GM10248 (cell line): ENCODE data around the gene RAD51B.

Experiments used
- CTCF ChIA-PET: fragments of 300-600 bp; sonication (Branson Sonifier 250); formaldehyde crosslinking; extraction: SDS; loops from one replicate; lab custom pipeline; 2021; ENCODE audit warnings: antibody characterized with exemption; lab: Yijun Ruan, JAX
- POLR2A ChIA-PET: fragments of 350-650 bp; sonication (Branson Sonifier 250); formaldehyde crosslinking; extraction: SDS; loops from one replicate; lab custom pipeline; 2020; ENCODE audit warnings: antibody characterized with exemption; lab: Yijun Ruan, JAX
- DNase-seq: peaks from one replicate; pipeline ENCODE4 v3.0.0; 2012; ENCODE audit errors: extremely low spot score
- TF ChIP-seq, protein P1 (sequence below): IDR thresholded peaks from 2 replicates; pipeline ENCODE4 v1.5.1; 2012; ENCODE audit warnings: mild to moderate bottlenecking, low read depth; ENCODE audit errors: extremely low read depth, missing control alignments, control extremely low read depth

Gene RAD51B

DNA sequence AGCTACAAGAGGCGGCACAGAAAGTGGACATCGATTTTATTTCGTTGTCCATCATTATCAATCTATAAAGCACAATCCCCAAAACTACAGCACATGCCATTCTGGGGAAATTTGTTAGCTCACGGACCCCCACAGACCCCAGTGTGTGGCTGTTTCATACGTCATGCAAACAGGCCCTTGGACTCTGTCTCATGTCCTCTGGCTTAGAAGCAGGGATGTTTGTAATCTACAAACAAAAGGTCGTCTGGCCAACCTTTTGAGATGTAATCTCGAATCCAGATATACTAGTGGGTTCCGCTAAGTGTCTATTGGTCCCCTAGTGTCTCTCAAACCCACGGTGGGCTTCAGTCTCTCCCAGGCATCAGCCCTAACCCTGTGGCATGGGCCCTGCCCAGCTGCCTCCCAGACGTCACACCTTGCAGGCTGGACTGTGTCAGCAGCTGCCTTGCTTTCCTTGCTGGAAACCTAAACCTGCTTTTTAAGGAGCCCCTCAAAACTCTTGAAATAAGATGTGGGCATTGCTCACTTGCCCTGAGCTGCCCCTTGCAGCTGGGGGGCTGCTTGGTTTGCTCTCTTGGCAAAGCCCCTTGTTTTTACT is 752.4 kb downstream of the RAD51B start:
- CTCF ChIA-PET = interaction anchor here (0.9 to 1.4 kb wide), 5 partner anchors 10 to 23 kb away, joined by 3 to 4 read pairs (median 3); no protein-coding TSS in a partner anchor
- POLR2A ChIA-PET = no interaction called here
- TF ChIP-seq, protein P1, sequence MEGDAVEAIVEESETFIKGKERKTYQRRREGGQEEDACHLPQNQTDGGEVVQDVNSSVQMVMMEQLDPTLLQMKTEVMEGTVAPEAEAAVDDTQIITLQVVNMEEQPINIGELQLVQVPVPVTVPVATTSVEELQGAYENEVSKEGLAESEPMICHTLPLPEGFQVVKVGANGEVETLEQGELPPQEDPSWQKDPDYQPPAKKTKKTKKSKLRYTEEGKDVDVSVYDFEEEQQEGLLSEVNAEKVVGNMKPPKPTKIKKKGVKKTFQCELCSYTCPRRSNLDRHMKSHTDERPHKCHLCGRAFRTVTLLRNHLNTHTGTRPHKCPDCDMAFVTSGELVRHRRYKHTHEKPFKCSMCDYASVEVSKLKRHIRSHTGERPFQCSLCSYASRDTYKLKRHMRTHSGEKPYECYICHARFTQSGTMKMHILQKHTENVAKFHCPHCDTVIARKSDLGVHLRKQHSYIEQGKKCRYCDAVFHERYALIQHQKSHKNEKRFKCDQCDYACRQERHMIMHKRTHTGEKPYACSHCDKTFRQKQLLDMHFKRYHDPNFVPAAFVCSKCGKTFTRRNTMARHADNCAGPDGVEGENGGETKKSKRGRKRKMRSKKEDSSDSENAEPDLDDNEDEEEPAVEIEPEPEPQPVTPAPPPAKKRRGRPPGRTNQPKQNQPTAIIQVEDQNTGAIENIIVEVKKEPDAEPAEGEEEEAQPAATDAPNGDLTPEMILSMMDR = no peak
- no peak for DNase-seq

DNA sequence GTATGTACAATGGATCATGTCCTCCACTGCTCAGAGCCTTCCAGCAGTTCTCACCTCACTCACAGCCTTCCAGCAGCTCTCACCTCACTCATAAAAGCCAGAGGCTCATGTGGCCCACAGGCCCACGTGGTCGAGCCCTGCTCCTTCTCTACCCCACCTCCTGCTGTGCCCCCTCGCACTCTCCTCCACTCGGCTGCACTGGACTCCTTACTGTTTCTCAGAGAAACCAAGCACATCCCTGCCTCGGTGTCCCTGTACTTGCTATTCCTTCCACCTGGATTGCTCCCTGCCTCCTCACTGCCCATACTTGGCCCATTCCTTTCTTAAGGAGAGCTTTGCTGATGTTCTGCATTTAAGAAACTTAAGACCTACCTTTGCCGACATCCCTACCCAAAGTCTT is 753.5 kb downstream of the RAD51B start:
- POLR2A ChIA-PET = no interaction called here
- DNase-seq = no peak
- TF ChIP-seq, protein P1 = no peak
- CTCF ChIA-PET = interaction anchor here (1.0 to 1.4 kb wide), 2 partner anchors 22 to 56 kb away, joined by 3 read pairs; no protein-coding TSS in a partner anchor

DNA sequence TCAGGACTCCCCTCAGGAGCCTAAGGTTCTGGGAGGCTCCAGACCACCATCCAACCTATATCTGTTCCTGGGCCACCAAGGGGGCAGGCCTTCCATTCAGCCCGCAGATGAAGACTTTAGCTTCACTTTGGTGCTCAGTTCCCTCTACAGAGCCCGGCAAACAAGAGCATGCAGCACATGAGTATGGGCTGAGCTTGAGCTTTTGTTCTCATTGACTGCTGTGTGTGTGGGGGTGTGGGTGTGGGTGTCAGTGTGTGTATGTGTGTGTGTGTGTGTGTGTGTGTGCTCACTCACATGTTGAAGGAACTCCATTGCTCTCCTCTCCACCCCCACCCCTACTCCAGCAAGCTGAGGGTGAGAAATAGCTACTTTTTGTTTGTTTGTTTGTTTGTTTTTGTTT is 754.1 kb downstream of the RAD51B start:
- ChIA-PET CTCF (interaction anchor here (1.0 to 1.3 kb wide), 2 partner anchors 8 to 56 kb away, joined by 3 to 5 read pairs; no protein-coding TSS in a partner anchor), POLR2A (no interaction called here)
- TF ChIP-seq, protein P1 = no peak
- no peak for DNase-seq

DNA sequence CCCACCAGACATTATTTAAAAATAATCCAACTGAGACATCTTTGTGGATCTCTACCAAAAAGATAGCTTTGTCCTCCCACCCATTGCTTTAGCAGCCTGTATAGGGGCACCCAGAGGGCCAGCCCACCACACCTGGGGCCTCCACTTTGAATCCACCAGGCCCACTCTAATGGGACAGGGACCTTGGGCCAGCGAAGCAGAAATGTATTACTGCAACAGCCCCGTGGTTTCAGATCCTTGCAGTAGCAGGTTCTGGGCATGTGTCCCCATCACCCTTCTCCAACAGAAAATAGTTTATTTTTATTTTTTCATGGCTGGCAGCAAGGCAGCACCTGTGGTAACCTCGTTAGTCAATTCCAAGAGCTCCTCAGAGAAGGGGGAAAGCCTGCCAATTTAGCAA is 754.9 kb downstream of the RAD51B start:
- CTCF ChIA-PET = interaction anchor here (1.0 to 1.4 kb wide), 3 partner anchors 9 to 29 kb away, joined by 3 to 5 read pairs (median 3); no protein-coding TSS in a partner anchor
- TF ChIP-seq, protein P1 = no peak
- POLR2A ChIA-PET = no interaction called here
- no peak for DNase-seq

DNA sequence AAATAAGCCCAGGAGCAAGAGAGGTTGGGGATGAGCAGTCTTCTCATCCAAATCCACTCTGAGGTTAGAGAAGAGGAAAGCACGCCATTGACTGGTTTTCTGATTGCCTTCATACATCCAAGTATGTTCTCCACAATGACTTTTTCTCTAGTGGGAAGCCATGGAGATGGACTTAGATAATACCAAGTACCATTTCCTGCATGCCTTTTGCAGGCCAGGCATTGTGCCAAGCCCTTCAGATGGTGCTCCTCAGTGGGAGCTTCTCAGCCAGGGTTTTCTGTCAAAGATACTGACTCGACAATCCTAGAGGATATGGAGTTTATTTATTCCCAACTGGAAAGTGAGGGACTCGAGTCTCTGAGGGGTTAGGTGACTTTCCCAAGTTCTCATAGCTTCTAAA is 755.3 kb downstream of the RAD51B start:
- no peak for DNase-seq
- TF ChIP-seq, protein P1 = no peak
- CTCF ChIA-PET = interaction anchor here (1.0 to 1.4 kb wide), 4 partner anchors 8 to 35 kb away, joined by 3 to 5 read pairs (median 3); no protein-coding TSS in a partner anchor
- POLR2A ChIA-PET = no interaction called here

DNA sequence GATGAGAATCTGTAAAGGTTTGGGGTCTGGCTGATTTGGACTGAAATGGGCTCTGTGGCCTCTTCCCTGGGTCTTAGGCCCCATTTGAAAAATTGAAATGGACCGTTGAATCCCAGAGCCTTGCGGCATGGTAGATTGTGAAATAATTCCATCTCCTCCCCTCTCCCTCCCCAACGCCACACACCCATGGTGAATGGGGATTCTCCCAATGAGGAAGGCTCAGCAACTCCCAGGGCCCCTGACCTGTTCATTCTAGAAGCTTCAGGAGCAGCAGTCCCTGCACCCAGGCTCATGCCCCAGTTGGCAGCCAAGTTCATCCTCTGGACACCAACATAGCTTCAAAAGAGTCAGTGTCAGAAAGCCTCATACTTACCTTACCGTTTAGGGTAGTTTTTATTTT is 755.8 kb downstream of the RAD51B start:
- TF ChIP-seq, protein P1 = no peak

More for the DNA sequence above, 755.8 kb downstream of the RAD51B start:
- DNase-seq = no peak
- POLR2A ChIA-PET = no interaction called here
- CTCF ChIA-PET = interaction anchor here (1.0 to 1.4 kb wide), 3 partner anchors 8 to 36 kb away, joined by 3 read pairs; no protein-coding TSS in a partner anchor
